Sciatic nerve (tissue), 2 donors: ENCODE results near the gene HOXA3. TPM values are rescaled to one million over a fixed set of nuclear protein-coding genes. Genes with fewer than 3 reads are reported as not detected.

Source experiments
- ATAC-seq: fragments of 200-7000 bp; cut with Tn5 transposase; one replicate; pipeline ENCODE4 v1.9.1; 2020; ENCODE audit warnings: mild to moderate bottlenecking, moderate library complexity
- DNase-seq: peaks from one replicate; pipeline ENCODE4 v3.0.0-alpha.2; 2020; ENCODE audit warnings: low spot score
- intact Hi-C: fragments of 100-400 bp; cut with DNase I; formaldehyde crosslinking; loops from one replicate; pipeline ENCODE4 v1.14.2; 2022
- total RNA-seq: library from RNA; stranded (reverse); fragmentation: NEBNext Ultra II Directional; extraction: Animal tissue kit (Norgen Biotek cat#: 25700); gene quantifications from one replicate; pipeline ENCODE4 v1.2.1, GENCODE V29; 2021
- donor health status: DM: no; HTN: no; CAD: no.
- donor health status: DM: no; HTN: no; CAD: no.

HOXA3 gene
- total RNA-seq, 1 donor from 2014 or later = 20.9 TPM

- peak; percentile 66 for DNase-seq
- intact Hi-C loops = no loop called here
- no peak for ATAC-seq
Observed at GRCh38 chr7:27139334-27140125, 12.9 kb downstream of the HOXA3 start.

- ATAC-seq = no peak
- intact Hi-C loops = no loop called here
Observed at GRCh38 chr7:27138985-27139333, 13.4 kb downstream of the HOXA3 start.

GRCh38 chr7:27138472-27138871, 13.9 kb downstream of the HOXA3 start:
- DNase-seq = no peak
- ATAC-seq = no peak
- intact Hi-C loops = no loop called here

More at GRCh38 chr7:27138985-27139333, 13.4 kb downstream of the HOXA3 start:
- no peak for DNase-seq

- no peak for DNase-seq
- intact Hi-C loops = no loop called here
- no peak for ATAC-seq
Observed at GRCh38 chr7:27137640-27138315, 14.6 kb downstream of the HOXA3 start.

GRCh38 chr7:27134392-27134791, 18.0 kb downstream of the HOXA3 start:
- peak; percentile 50 for ATAC-seq
- intact Hi-C loops = no loop called here
- DNase-seq = no peak

GRCh38 chr7:27133409-27134231, 18.8 kb downstream of the HOXA3 start:
- DNase-seq (no peak), ATAC-seq (no peak)
- intact Hi-C loops = no loop called here

GRCh38 chr7:27132978-27133377, 19.4 kb downstream of the HOXA3 start:
- DNase-seq = no peak
- ATAC-seq = no peak
- intact Hi-C loops = no loop called here

- ATAC-seq (no peak), DNase-seq (no peak)
- intact Hi-C loops = no loop called here
Observed at GRCh38 chr7:27132214-27132613, 20.2 kb downstream of the HOXA3 start.

GRCh38 chr7:27131390-27131819, 21.0 kb downstream of the HOXA3 start:
- DNase-seq (no peak), ATAC-seq (no peak)
- intact Hi-C loops = no loop called here

GRCh38 chr7:27130540-27131389, 21.6 kb downstream of the HOXA3 start, which contains the start of gene HOXA4:
HOXA4 (minus strand) TSS chr7:27130757; CDS start chr7:27130733, 24 bp downstream.
- DNase-seq = peak; percentile 96
- intact Hi-C loops = no loop called here
- peak; percentile 97 for ATAC-seq

GRCh38 chr7:27129729-27130539, 22.4 kb downstream of the HOXA3 start:
- no peak for ATAC-seq
- intact Hi-C loops = no loop called here
- peak; percentile 65 for DNase-seq

- ATAC-seq (no peak), DNase-seq (peak; percentile 60)
- intact Hi-C loops = no loop called here
Observed at GRCh38 chr7:27128776-27129728, 23.3 kb downstream of the HOXA3 start.

- no peak for DNase-seq
- no peak for ATAC-seq
- intact Hi-C loops = no loop called here
Observed at GRCh38 chr7:27128034-27128433, 24.3 kb downstream of the HOXA3 start.

GRCh38 chr7:27126596-27127327, 25.6 kb downstream of the HOXA3 start:
- intact Hi-C loops = no loop called here
- no peak for ATAC-seq
- DNase-seq = no peak

GRCh38 chr7:27125986-27126394, 26.4 kb downstream of the HOXA3 start:
- no peak for ATAC-seq
- intact Hi-C loops = no loop called here
- DNase-seq = no peak
